Endometrial microvascular endothelial cells (primary cell): Measurements from ENCODE around the gene HELZ2. TPM values are rescaled to one million over a fixed set of nuclear protein-coding genes. Genes with fewer than 3 reads are reported as not detected.
"Not testable (repeated sequence)": the region's sequence is repeated elsewhere in the genome, so short reads cannot be mapped to it uniquely, and the experiment has no call there.

ENCODE experiments used
- in situ Hi-C: cut with HindIII; loops from 2 replicates; pipeline ENCODE4 v1.10.0; 2017; ENCODE audit warnings: low sequenced_read_pairs, low pct_unique_long_range_greater_than_20kb; ENCODE audit errors: inconsistent ontology term
- total RNA-seq: library from RNA; depleted of rRNA; stranded (reverse); fragments of >200 nt; gene quantifications from one replicate; pipeline ENCODE4 v1.2.3, GENCODE V29; 2015; ENCODE audit errors: inconsistent ontology term

The HELZ2 gene
- total RNA-seq, 1 donor from 2014 or later = 61.5 TPM

- in situ Hi-C loops = no loop called here
Observed at GRCh38 chr20:63567386-63568169, 6.5 kb downstream of the HELZ2 start.

GRCh38 chr20:63567136-63567385, 7.0 kb downstream of the HELZ2 start:
- in situ Hi-C loops = no loop called here

- in situ Hi-C loops = no loop called here
Observed at GRCh38 chr20:63566395-63567135, 7.5 kb downstream of the HELZ2 start.

GRCh38 chr20:63565699-63566335, 8.2 kb downstream of the HELZ2 start:
- in situ Hi-C loops = no loop called here

- in situ Hi-C loops = no loop called here
Observed at GRCh38 chr20:63565021-63565698, 8.9 kb downstream of the HELZ2 start.

- in situ Hi-C loops = no loop called here
Observed at GRCh38 chr20:63564036-63564810, 9.8 kb downstream of the HELZ2 start.

GRCh38 chr20:63563225-63563935, 10.7 kb downstream of the HELZ2 start:
- in situ Hi-C loops = no loop called here

- in situ Hi-C loops = no loop called here
Observed at GRCh38 chr20:63562461-63563224, 11.4 kb downstream of the HELZ2 start.

- in situ Hi-C loops = no loop called here
Observed at GRCh38 chr20:63561624-63562396, 12.2 kb downstream of the HELZ2 start.

- in situ Hi-C loops = no loop called here
Observed at GRCh38 chr20:63560856-63561609, 13.0 kb downstream of the HELZ2 start.

- in situ Hi-C loops = no loop called here
Observed at GRCh38 chr20:63560333-63560805, 13.7 kb downstream of the HELZ2 start.

- in situ Hi-C loops = not testable (repeated sequence)
Observed at GRCh38 chr20:63559485-63560332, 14.3 kb downstream of the HELZ2 start.

- in situ Hi-C loops = no loop called here
Observed at GRCh38 chr20:63558804-63559484, 15.1 kb downstream of the HELZ2 start.

GRCh38 chr20:63557481-63557891, 16.6 kb downstream of the HELZ2 start:
- in situ Hi-C loops = no loop called here
